HG03135 (cell line): ENCODE measurements around the gene PPP1R7.

Experiments used
- ATAC-seq: cut with Tn5 transposase; IDR thresholded peaks from one replicate; pipeline ENCODE4 v1.9.1; 2021; ENCODE audit warnings: mild to moderate bottlenecking, moderate library complexity; ENCODE audit not compliant: unreplicated experiment

The PPP1R7 gene

DNA sequence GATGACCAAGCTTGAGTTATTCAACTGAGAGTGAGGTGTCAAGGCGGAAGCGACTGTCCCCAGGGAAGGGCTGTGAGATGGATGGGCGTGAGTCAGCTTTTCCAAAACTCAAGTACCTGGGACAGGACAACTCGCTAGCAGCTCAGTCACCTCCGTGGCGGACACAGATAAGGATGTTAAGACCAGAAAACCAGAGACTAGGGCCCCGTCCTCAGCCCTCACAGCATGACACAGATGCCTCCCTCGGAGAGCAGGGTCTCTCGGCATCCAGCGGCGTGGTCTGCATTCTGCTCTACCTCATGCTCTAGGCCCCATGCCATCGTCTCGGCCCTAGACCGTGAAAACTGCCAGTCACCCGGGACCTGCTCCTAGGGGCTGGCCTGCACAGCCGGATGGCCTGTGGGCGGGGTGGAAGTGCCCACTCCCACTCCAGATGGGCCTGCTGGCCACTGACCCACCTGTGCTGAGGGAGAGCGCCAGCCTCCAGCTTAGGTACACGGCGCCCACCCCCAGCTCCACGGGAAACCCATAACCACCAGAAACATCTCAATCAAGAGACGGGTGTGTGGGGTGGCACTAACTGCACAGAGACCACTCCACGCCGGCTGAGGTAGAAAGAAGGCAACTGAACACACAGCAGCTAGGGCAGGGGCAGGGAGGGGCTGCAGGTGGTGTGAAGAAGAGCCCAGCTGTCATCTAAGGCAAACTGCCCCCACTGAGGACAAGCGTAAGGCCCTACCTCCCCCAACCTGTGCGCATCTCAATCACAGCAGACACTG is 78.0 kb downstream of the PPP1R7 start:
- ATAC-seq, result no peak

DNA sequence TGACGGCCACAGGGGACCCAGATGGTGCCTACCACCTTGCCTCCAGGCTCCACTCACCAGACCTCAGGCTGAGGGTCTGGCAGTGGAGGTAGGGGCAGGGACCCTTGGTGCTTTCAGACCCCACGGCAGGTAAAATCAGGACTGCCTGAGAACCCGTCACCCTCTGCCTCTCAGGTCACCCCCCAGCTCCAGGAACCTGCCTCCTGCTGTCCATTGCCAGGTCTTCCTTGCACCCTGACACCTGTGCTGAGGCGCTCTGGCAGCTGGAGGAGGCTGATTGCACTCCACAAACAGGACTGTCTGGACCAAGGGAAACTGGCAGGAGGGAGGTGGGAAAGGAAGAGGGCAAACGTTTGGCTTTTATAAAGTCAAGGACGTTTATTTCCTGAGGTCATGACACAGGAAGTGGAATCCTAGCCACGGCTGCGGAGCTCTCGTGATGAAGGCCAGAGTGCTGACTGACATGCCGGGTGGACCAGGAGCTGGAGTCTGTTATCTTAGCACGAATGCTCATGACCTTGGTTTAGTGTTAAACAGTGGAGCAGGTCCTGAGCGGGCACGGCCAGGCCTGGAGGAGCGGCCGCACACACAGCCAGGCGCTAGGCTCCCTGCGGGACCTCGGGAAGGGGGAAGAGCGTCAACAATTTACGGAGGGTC is 78.7 kb downstream of the PPP1R7 start:
- no peak for ATAC-seq

DNA sequence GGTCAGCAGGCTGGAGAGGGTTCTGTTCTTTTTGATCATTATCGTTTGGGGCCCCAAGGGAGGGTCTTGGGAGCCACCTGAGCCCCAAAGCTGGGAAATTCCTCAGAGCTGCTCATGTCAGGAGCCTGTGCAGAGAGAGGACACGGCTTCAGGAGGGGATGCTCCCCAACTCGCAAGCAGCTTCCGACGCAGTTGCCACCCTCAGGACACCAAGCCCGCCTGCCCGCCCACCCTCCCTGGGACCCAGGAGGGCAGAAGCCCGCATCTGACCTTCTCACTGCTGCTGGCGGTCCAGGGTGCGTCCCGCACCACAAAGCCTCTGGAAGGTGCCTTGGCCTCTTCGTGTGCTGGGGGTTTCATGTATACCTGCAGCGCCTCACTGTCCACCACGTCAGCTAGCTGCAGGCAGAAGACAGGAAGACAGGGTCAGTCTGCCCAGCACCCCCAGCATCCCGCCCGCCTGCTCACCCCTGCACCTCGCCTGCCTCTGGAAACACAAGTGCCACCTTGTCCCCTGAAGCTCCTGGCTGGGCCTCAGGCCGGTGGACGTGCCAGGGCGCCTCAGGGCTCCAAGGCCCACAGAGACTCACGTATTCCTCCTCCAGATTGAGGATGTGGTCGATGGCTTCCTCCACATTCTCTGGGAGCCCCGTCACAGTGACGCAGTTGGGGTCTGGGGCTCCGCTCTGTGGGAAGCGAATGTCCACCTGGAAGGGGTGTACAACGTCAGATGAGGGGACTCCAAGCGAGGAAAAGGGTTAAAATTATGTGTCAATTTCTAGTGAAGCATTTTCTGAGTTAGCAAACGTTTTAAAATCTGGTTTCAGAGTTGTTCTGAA is 79.5 kb downstream of the PPP1R7 start:
- no peak for ATAC-seq

DNA sequence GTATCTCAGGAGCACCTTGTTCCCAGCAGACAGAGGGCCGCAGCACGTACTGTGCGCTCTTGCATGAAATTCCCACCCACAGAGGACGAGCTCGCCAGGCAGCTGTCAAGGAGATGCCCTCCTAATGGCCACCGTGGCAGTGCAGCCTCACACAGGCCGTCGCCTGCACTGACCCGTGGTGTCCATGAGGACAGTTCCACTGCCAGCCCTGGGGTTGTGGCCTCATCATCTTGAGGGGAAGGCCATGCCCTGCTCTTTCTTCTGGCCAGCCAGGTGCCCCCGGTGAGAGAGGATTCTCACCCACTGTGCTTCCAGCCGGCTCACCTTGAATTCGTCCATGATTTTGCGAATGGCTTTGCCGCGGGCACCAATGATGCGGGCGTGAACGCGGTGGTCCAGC is 80.2 kb downstream of the PPP1R7 start:
- ATAC-seq, result no peak

DNA sequence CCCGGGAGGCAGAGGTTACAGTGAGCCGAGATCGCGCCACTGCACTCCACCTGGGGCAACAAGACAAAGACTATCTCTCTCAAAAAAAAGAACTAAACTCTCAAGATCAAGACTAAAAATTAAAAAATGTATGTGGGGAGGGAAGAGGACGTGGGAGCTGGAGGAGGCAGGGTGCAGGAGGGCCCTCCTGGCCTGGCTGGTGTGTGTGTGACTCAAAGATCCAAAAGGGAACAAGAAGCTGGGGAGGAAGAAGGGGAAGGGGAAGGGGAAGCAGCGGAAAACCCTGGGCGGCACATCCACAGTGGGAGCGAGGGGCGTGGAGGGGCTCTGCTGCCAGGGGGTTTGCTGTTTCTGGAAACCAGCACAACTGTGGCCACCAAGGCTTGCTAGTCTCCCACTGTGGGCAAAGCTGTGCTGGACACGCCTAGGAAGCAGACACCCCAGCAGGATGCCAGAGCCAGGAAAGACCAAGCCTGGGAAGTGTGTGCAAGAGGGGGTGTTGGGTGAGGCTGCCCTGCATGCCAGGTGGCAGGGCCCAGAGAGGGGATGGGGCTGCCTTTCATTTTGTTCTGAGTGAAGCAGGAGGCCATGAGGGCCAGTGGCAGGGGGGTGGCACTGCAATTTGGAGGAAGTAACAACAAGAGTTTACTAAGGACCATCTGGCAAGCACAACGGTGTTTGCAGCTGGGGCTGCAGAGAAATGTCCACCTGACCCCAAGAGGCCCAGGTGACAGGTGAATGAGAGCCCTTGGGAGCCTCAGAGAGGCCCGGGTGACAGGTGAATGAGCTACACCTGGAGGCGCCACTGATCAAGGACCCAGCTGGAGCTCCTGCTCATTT is 82.7 kb downstream of the PPP1R7 start:
- ATAC-seq, result no peak
